T-helper 9 cell (primary cell): ENCODE measurements around the gene EXTL2.
"Not testable (repeated sequence)": the region's sequence is repeated elsewhere in the genome, so short reads cannot be mapped to it uniquely, and the experiment has no call there.

Experiments used
- DNase-seq: peaks from one replicate; pipeline ENCODE4 v3.0.0-alpha.2; 2020
- total RNA-seq, 2 donors: gene quantifications; one replicate each; lab custom pipeline; 2026; lab: John Stamatoyannopoulos, UW

The EXTL2 gene
- 4.1 to 5.4 reads per million in 2 donors for total RNA-seq

- peak; percentile 49 for DNase-seq
Measured at GRCh38 chr1:100894603-100895539, at the start of gene EXTL2. EXTL2 (minus strand) TSS chr1:100894842; CDS start chr1:100888757, 6,085 bp downstream.

- no peak for DNase-seq
Measured at GRCh38 chr1:100943533-100943932, 48.9 kb upstream of the EXTL2 start.

DNA sequence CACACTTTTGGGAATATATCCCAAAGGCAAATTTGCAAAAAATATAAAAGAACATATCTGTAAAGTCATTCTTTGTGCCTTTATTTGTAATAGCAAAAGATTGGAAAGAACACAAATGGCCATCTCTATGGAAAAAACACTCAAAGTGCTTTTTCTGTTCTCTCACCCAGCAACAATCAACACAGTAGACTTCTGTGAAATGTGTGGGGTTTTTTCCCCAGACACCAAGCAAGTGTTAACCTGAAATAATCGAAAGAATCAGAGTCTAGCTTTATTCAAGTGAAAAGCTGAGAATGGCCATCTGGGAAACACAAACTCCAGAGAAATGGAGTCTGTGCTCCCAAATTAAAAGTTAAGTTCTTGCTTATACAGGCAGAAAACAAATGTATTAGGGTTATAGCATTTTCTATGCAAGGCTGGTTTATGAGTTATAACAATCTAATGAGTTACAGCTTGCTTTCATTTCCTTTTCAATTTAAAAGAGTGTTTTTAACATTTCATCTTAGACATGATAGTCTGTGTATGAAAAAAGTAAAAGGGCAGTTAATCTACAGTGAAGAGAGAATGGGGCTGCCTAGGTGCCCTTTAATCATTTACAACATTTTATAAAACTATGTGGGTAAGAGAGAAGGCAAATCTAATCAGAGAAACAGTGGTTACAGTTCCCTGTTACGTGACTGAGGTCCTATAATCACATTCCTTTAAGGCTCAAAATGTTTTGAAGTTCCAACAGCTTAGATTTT is 47.8 kb upstream of the EXTL2 start:
- DNase-seq: no peak

- no peak for DNase-seq
Measured at GRCh38 chr1:100941580-100942216, 47.1 kb upstream of the EXTL2 start.

- no peak for DNase-seq
Measured at GRCh38 chr1:100941098-100941527, 46.5 kb upstream of the EXTL2 start.

DNA sequence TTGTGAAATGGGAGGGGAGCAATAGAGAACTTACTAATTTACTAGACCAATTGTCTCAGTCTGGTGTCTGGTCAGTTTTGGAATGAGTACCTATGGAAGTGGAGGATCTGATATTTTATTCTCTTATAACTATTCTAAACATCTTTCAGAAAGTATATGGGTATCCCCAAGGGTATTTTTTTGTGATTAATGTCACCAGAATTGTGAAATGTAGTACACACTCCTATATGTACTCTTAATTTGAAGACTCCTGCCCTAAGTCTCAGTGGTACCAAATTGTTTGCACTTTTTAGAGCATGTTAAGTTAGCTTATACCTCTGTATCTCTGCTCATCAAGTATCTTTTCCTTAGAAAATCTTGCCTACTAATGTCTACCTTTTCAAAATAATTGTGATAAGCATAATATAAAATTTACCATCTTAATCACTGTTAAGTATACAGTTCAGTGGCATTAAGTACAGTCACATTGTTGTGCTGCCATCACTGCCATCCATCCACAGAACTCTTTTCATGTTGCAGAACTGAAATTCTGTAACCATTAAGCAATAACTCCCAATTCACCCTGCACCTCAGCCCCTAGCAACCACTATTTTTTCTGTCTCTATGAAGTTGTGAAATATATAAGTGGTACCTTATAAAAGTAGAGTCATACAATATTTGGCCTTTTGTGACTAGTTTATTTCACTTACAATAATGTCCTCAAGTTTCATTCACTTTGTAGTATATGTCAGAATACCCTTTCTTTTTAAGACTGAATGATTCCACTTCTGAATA is 41.7 kb upstream of the EXTL2 start:
- DNase-seq: no peak

DNA sequence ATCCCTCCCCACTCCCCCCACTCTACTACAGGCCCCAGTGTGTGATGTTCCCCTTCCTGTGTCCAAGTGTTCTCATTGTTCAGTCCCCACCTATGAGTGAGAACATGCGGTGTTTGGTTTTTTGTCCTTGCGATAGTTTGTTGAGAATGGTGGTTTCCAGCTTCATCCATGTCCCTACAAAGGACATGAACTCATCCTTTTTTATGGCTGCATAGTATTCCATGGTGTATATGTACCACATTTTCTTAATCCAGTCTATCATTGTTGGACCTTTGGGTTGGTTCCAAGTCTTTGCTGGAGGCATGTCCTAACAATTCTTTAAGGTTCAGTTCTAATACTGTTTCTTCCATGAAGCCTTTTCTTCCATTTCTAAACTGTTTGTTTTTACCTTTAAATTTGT is 38.9 kb upstream of the EXTL2 start:
- not testable (repeated sequence) for DNase-seq

DNA sequence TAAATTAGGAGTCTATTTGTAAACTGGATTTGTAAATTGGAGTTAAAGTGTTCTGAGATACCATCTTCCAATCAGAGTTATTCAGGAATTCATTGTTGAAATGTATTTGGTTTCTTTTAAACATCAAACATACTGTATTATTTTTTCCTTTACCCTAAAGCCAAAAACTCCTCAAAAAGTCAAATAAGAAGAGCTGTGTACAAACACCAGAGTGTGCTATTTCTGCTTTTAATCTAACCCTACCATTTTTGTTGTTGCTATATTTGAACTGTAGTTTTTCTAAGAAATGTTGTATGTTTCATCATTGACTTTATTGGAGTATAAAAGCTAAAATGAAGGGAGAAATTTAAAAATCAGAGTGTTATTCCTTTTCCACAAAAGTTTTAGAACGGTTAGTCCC is 37.1 kb upstream of the EXTL2 start:
- DNase-seq: no peak

GRCh38 chr1:100930494-100930893 is 35.9 kb upstream of the EXTL2 start:
- DNase-seq: no peak

GRCh38 chr1:100928128-100928527 is 33.5 kb upstream of the EXTL2 start:
- DNase-seq: no peak

- DNase-seq: no peak
Measured at GRCh38 chr1:100927276-100927675, 32.6 kb upstream of the EXTL2 start.

DNA sequence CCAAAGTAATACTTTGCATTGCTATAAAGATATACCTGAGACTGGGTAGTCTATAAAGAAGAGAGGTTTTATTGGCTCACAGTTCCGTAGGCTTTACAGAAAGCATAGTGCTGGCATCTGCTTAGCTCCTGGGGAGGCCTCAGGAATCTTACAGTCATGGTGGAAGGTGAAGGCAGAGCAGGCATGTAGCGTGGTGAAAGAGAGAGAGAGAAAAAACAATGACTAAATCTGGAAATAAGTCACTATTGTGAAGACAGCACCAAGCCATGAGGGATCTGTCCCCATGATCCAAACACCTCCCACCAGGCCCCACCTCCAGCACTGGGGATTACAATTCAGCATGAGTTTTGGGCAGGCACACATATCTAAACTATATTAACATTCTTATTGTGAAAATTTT is 31.6 kb upstream of the EXTL2 start:
- no peak for DNase-seq

DNA sequence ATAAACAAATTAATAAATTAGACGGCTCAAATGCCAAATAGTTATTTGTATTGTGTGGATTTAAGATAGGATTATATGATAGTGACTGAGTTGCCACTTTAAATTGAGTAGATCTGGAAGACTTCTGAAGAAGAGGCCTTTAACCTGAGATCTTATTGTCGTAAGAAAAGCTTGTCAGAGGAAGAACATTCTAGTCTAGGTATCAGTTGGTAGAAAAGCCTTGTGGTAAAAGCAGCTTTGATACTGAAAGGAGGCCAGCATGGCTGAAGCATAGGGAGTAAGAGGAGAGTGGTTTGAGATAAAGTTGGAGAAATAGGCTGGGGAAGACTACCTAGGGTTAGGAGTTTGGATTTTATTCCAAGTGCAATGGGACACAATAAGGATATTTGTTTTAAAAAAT is 30.3 kb upstream of the EXTL2 start:
- DNase-seq: no peak

GRCh38 chr1:100924212-100924611 is 29.6 kb upstream of the EXTL2 start:
- no peak for DNase-seq

DNA sequence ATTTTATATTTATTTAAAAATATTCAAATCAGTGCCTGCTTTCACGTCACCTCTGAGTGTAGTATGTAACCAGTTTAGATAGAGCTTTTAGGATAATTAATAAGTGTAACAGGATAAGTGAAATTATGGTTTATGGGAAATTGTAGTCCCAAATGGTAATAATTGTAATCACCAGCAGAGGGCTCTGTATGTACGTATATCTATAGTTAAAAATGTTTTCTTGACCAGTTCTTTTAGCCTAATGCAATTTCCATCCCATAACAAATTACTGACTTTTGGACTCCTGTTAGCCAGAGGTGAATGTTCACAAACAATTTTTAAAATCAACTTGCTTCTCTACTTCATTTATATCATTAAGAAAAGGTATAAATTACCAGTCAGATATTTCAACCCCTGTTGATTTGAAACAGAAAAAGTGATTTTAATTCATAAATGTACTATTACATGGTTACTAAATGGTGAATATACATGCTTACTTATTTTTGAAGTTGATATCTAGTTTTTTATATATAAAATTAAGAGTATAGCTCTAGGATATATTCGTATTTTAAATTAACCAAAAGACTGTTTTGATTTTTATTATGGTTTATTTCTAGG is 26.6 kb upstream of the EXTL2 start:
- no peak for DNase-seq

DNA sequence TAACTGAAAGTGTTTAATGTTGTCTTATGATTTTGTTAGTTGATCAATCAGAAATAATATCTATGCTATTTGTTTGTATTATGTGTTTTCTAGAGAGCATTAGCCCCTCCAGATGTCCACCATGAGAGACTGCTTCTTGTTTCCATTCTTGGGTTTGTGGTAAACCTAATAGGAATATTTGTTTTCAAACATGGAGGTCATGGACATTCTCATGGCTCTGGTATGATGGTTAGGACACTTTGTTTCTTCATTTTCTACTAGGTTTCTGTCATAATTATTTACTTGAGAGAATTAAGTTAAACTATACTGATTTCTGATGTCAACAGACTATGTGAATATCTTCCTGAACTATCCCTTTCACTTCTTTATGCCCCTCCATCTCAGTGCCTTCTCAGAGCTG is 17.4 kb upstream of the EXTL2 start:
- DNase-seq: no peak

DNA sequence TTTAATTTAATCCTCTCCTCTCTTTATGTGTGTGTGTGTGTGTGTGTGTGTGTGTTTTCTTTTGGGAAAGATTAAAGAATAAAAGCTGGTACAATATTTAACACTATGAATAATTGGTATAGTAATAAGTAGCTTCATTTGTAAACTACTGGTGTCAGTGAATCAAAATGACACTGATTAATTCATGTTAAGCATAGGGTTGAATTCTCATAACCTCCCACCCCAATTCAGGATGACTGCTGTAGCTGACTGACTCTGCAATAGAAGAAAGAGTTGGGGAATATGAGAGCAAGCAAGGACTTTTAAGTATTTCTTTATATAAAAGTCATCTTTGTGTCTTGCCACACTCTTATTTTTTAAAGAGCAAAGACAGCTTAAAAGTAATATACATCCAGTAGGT is 14.4 kb upstream of the EXTL2 start:
- DNase-seq: no peak

GRCh38 chr1:100907887-100908286 is 13.2 kb upstream of the EXTL2 start:
- no peak for DNase-seq

DNA sequence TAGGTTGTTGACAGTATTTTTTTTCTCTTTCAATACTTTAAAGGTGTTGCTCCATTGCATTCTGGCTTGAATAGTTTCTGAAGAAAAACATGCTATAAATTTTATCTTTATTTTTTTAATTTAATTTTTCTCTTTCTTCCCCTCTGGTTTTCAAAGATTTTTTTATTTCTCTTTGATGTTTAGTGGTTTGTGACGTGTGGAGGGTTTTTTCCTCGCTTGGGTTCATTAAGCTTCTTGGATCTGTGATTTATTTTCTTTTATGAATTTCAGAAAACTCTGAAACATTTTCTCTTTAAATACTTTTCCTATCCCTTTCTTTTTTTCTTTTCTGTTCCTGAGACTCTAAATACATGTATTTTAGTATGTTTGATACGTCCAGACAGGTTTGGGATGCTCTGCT is 10.5 kb upstream of the EXTL2 start:
- DNase-seq: no peak

DNA sequence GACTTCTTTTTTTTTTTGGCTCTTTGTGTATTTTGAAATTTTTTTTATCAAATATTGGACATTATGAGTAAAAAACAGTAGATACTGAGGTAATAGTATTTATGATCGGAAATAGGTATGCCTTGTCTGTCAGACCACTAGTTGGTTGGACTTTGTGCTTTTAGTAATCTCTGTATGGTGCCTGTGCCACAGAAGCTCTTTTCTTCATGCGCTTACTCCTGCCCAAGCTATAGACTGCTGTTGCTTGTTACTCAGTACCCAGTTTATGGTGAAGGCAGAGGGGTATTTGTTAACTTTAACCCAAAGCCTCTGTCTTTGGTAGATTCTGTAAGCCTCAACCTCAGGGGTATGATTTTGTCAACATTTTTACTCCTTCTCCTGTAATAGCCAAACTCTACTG is 9.9 kb upstream of the EXTL2 start:
- no peak for DNase-seq

GRCh38 chr1:100903777-100904176 is 9.1 kb upstream of the EXTL2 start:
- no peak for DNase-seq

- DNase-seq: no peak
Measured at GRCh38 chr1:100902365-100902764, 7.7 kb upstream of the EXTL2 start.
